ENCODE results near the gene TERF2IP.

DNA sequence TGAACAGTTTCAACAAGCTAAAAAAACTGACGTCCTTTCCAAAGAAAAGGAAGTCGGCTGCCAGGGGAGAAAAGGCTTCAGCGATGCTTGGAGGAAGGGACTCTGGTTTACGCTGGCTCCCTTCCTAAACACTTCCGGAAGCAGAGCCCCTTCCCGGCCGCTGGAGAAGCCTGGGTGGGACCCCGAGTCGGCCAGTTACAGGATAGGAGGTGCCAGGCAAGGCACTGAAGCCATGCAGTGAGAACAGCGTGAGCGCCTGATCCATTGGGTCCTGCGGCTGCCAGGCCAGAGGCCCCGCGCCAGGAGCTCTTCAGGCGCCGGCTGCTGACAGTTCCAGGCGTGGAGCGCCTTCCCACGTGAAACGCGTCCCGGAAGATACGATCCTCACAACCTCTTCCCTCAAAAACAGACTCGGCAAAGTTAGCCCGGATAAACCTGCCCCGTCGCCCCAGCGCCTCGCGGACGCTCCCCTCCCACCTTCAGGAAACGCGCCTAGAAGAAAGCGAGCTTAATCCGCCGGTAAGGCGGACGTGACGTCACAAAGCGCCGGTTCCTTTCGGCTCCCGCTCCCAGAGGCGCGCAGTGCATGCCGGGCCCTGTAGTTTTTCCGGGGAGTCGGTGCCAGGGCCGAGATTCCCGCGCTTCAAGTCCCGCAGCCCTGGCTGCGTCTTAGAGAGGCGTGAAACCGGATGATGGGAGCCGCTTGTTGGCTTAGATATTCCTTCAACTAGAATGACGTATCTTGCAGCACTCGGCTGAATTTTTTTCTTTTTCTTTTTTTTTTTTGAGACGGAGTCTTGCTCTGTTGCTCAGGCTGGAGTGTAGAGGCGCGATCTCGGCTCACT lies 24.6 kb upstream of the TERF2IP start, which contains the start of gene ADAT1:
- no peak for TF ChIP-seq CTCF (conservative IDR thresholded peaks at IDR 0.05; ENCODE audit: low read depth in 2 of 2)
- TF ChIP-seq EZH2 (IDR thresholded peaks at IDR 0.05; ENCODE audit: low read depth, unreplicated experiment), result no peak
- TF ChIP-seq, protein P1, sequence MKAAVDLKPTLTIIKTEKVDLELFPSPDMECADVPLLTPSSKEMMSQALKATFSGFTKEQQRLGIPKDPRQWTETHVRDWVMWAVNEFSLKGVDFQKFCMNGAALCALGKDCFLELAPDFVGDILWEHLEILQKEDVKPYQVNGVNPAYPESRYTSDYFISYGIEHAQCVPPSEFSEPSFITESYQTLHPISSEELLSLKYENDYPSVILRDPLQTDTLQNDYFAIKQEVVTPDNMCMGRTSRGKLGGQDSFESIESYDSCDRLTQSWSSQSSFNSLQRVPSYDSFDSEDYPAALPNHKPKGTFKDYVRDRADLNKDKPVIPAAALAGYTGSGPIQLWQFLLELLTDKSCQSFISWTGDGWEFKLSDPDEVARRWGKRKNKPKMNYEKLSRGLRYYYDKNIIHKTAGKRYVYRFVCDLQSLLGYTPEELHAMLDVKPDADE (IDR thresholded peaks at IDR 0.05), result peak; percentile 95
- peak; percentile 96 for TF ChIP-seq POLR2AphosphoS5 (IDR thresholded peaks at IDR 0.05; ENCODE audit: low read depth)
